Left kidney (tissue), 2 donors: Measurements from ENCODE around the gene DDB1. TPM values are rescaled to one million over a fixed set of nuclear protein-coding genes. Genes with fewer than 3 reads are reported as not detected.

ENCODE experiments used
- DNase-seq: peaks from one replicate; pipeline ENCODE4 v3.0.0-alpha.2; 2013
- polyA plus RNA-seq: library from polyadenylated mRNA; unstranded; fragments of 120-200 nt; gene quantifications from one replicate; pipeline ENCODE4 v1.2.1, GENCODE V29; 2013; ENCODE audit not compliant: insufficient read length

The DDB1 gene
- polyA plus RNA-seq, 1 donor, result 230 TPM

GRCh38 chr11:61297341-61297740, 35.6 kb downstream of the DDB1 start:
- no peak for DNase-seq

DNA sequence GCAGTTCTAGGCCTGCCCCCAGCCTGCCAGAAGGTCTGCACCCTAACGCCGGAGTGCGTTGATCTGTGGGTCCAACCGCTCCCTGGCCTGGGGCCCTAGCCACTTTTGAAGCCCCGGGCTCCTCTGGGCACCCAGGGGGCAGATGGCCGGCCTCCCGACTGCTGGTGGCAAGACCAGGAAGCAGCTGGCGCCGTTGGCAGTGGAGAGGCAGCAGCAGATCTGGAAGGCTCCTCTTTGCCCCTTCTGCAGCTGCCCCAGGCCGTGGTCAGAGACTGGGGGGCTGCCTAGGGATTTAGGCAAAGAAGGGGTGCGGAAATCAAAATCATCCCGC, 37.3 kb downstream of the DDB1 start:
- DNase-seq, result no peak

- DNase-seq, result peak; percentile 64
These were observed 37.9 kb downstream of the DDB1 start, which contains the start of gene VWCE for GRCh38 chr11:61294717-61295595. VWCE (minus strand) TSS chr11:61295316; CDS start chr11:61295037, 279 bp downstream.

GRCh38 chr11:61293867-61294716, 38.8 kb downstream of the DDB1 start:
- no peak for DNase-seq

GRCh38 chr11:61292356-61292755, 40.5 kb downstream of the DDB1 start:
- no peak for DNase-seq

DNA sequence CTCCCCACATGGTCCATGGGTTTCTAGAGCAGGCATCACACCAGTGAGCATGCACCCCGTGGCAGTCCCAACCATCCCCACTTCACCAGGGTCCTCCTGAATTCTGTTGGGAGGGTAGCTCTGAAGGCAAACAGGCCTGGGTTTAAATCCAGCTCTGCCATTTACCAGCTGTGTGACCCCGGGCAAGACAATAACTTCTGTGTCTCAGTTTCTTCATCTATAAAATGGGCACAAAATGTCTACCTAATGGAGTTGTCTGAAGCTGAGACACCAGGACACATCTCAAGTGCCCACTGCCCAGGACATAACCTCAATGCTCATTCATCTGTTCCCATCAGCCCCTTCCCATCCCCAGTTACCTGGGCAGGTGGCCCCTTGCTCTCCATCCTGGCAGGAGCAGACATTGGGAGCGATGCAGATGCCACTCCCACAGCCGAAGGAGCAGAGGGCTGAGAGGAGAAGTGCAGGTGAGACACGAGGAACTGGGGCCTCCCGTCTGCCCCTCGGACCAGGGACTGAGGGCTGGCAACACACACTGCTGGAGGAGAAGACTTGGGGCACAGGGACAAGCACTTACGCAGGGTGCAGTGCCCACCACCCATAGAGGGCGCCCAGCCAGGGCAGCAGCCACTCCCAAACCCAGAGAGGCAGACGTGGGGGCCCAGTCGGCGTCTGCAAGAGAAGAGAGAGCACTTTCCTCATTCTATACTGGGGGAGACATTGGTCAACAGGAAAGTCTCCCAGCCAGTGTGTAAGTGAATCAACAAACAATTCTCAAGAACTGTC, 41.8 kb downstream of the DDB1 start:
- no peak for DNase-seq

DNA sequence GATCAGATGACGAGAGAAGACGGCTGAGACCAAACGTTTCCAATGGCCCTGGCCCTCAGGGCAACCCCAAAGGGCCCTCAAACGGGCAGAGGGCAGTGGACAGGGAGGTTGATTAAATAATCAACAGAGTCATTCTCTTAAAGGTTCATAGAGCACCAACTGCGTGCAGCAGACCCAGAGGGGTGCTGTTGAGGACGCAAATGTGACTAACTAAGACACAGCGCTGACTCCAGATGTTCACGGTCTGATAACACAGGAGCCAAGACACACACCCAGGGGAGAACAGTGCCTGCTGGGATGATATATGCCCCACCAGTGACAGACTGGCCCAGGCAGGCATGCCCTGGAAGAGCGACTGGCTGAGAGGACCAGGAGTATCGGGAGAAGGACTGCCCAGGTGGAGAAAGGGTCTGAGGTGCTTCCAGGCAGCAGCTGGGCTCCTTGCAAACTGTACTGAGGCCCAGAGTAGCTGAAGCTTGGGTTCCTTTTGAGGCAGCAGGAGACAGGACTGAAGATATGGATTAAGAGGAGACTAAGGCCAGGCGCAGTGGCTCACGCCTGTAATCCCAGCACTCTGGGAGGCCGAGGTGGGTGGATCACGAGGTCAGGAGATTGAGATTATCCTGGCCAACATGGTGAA, 45.4 kb downstream of the DDB1 start:
- DNase-seq, result no peak

DNA sequence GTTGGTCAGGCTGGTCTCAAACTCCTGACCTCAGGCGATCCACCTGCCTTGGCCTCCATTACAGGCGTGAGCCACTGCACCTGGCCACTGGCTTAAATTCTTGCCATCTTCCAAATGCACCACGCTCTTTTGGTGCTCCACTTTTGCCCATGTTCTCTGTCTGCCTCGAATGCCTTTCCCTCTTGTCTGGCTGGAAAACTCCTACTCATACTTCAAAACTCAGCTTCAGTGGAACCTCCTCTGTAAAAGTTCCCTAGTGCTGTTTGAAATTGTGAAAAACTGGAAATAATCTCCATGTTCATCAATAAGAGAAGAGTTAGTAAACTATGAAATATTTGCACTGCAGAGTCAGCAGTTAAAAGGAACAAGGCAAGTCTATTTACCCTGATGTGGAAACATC, 49.3 kb downstream of the DDB1 start:
- no peak for DNase-seq

DNA sequence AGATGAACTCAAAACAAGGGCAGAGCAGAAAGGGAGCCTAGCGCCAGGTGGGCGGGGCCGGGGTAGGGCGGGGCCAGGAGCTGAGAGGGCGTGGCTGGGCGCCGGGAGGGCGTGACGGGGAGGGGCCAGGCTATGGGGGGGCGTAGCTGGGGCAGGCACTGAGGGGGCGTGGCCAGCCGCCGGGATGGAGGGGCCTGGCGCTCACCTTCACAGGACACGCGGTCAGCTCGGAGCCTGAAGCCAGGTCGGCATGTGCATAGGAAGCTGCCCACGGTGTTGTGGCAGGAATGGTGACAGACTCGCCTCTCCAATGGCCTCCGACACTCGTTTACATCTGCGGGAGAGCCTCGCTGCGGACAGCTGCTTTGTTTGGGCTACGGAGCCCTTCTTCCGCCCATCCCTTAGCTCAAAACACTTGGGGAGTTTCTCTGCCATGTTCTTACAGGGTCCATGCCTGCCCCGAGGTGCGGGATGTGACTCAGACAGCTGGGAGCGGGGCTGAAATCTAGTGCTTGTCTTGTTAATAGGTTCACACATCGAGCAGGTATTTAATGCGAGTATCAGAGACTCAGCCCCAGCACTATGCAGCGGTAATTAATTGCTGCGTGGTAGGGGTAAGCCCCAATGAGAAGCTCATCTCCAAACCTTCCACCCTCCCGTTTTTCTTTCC, 51.2 kb downstream of the DDB1 start:
- DNase-seq, result peak; percentile 40

DNA sequence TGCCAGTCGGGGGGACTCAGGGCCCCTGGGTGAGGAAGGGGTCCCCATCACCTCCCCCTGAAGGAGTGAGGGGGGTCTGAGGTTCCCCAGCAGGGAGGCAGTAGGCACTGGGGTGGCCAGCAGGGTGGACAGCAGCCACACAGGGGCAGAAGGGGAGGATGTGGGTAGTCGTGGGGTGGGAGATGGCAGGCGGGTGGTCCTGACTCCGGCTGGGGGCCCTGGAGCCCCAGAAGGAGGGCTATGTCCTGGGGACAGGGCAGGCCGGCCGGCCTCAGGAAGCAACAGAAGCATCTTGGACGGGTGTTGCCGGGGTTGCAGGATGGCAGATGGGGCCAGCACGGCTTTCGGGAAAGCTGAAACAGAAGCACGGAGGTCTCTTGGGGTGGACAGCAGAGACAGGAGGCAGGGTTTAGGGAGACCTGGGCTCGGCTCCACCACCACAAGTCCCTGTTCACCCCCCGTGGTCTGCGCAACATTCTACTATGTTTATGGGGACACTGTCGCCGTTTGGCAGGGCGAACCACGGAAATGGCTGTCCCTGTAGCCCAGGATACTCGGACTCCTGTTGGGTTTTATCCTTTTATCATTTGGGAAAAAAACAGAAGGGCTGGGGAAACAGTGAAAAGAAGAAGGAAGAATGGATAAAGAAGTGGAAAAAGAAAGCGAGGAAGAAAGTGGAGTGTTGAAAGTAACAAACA, 51.9 kb downstream of the DDB1 start:
- no peak for DNase-seq

DNA sequence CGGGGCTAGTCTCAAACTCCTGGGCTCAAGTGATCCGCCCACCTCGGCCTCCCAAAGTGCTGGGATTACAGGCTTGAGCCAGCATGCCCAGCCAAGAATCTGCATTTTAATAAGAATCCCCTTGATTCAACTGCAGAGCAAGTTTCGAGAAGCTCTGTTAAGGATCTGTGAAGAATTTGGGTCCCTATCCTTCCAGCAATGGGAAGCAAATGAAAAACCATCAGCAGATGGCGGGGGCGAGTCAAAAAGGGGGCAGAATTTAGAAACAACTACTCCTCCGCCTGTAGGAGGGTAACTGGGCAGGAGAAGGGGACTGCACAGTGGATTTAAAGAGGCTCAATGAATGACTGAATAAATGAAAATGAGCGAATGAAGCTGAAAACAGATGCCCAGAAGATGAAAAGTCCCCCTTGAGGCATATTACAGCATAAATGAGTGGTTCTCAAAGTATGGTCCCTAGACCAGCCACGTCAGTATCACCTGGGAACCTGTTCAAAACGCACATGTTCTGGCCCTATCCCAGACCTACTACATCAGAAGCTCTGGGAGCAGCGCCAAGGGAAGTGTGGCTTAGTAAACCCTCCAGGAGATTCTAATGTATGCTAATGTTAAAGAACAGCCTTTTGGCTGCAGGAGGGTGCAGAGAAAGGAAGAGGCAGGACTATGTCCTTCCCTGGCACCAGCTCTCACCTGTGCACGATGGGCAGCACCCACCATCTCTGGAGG, 52.8 kb downstream of the DDB1 start:
- DNase-seq, result no peak

- no peak for DNase-seq
These were observed 54.9 kb downstream of the DDB1 start for GRCh38 chr11:61278001-61278470.

GRCh38 chr11:61277186-61278000, 55.5 kb downstream of the DDB1 start:
- DNase-seq, result no peak

- no peak for DNase-seq
These were observed 57.7 kb downstream of the DDB1 start for GRCh38 chr11:61275191-61275590.

GRCh38 chr11:61274084-61274483, 58.8 kb downstream of the DDB1 start:
- no peak for DNase-seq

DNA sequence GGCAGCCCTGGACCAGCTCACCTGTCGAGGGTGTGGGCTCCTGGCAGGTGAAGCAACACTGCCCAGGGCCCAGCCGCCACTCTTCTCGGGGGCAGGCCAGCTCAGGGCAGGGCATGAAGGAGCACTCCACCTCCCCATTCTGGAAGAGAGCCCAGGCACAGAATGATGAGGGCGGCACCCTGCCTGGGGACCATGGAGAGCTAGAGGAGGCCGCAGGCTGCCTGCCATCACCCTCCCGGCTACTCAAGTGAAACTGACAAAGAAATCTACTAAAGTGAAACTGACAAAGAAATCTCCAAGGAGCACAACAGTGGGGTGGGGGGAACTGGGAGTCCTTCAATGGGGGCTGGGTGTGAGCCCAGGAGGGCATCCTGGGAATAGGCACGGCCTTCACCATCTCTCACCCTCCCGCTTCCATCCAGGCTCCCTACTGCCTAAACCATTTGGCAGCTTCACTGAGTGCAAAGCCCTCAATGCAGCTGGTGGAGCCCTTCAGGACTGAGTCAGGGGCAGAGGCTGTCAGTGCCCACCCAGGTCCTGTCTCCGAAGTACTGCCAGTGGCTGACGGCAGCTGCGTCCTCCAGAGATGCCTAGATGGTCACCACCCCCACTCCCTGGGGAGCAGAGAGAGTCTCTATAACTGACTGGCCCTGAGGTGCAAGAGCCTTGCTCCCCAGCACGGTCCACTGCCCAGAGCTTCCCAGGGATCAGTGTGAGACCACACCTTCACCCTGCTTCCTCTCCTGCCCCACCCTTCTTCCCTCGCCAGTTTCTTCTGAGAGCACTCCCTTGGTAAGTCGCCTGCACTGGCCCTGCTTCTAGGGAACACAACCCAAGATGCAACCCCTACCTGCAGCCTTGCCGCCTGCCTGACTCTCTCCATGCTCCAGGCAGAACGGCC, 59.5 kb downstream of the DDB1 start:
- DNase-seq, result no peak

GRCh38 chr11:61272731-61273130, 60.2 kb downstream of the DDB1 start:
- DNase-seq, result no peak
